Mucosa of descending colon (tissue), 3 donors: ENCODE data around the gene OR10C1. TPM values are rescaled to one million over a fixed set of nuclear protein-coding genes. Genes with fewer than 3 reads are reported as not detected.

Experiments used
- ATAC-seq: fragments of 200-7000 bp; cut with Tn5 transposase; one replicate; pipeline ENCODE4 v1.9.1; 2020; ENCODE audit warnings: mild to moderate bottlenecking, moderate library complexity
- DNase-seq, 3 donors: peaks; one replicate each; pipeline ENCODE4 v3.0.0-alpha.2; 2020
- H3K36me3 ChIP-seq: fragments of 200-600 bp; one replicate; pipeline ENCODE4 v1.8.0; 2021; ENCODE audit warnings: low read depth, mild to moderate bottlenecking
- H3K4me1 ChIP-seq: fragments of 200-600 bp; one replicate; pipeline ENCODE4 v1.8.0; 2021; ENCODE audit warnings: low read depth, mild to moderate bottlenecking
- H3K4me3 ChIP-seq: fragments of 200-600 bp; one replicate; pipeline ENCODE4 v1.8.0; 2021; ENCODE audit warnings: mild to moderate bottlenecking
- H3K9me3 ChIP-seq: fragments of 200-600 bp; one replicate; pipeline ENCODE4 v1.8.0; 2021; ENCODE audit warnings: mild to moderate bottlenecking
- intact Hi-C, 2 donors: fragments of 100-400 bp; cut with DNase I in 1 of 2; cut with micrococcal nuclease in 1 of 2; formaldehyde crosslinking; loops; one replicate each; pipeline versions ENCODE4 v1.11.0 to v1.11.1; 2022; cut with DNase I, micrococcal nuclease
- total RNA-seq, 3 donors: library from RNA; stranded (reverse); fragmentation: NEBNext Ultra II Directional in 2 of 3; extraction: Animal tissue kit (Norgen Biotek cat#: 25700) in 2 of 3; gene quantifications; one replicate each; pipeline versions ENCODE4 v1.2.1 to v1.2.4, GENCODE V29; 2021 to 2023
- TF ChIP-seq, protein P1 (sequence below): fragments of 200-600 bp; IDR thresholded peaks from one replicate; pipeline ENCODE4 v1.8.0; 2022; ENCODE audit warnings: antibody characterized with exemption, mild to moderate bottlenecking
- donor health status: DM: no; HTN: no; CAD: no; lungs with moderate emphysema.
- donor health status: DM: no; HTN: no; CAD: no.
- donor health status: DM: no; HTN: yes; CAD: no.

OR10C1 gene
- total RNA-seq, 3 donors from 2014 or later = not detected

DNA sequence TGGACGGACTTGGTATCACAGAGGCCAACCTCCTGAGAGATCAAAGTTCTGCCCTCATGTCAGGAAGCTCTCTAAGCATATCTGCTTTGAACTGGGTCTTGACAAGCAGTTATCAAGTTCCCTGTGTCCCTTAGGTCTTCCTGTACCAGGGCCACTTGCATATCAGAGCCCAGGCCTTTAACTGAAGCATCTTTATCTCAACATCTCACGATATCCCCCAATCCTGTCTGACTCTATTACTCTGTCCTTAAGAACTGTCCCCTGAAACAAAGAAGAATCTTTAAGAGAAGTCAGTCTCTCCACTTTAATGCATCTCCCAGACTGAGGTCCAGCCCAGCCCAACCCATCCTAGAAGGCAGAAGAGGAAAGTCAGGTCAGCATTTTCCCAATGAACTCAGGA, 40.5 kb downstream of the OR10C1 start:
- TF ChIP-seq, protein P1, sequence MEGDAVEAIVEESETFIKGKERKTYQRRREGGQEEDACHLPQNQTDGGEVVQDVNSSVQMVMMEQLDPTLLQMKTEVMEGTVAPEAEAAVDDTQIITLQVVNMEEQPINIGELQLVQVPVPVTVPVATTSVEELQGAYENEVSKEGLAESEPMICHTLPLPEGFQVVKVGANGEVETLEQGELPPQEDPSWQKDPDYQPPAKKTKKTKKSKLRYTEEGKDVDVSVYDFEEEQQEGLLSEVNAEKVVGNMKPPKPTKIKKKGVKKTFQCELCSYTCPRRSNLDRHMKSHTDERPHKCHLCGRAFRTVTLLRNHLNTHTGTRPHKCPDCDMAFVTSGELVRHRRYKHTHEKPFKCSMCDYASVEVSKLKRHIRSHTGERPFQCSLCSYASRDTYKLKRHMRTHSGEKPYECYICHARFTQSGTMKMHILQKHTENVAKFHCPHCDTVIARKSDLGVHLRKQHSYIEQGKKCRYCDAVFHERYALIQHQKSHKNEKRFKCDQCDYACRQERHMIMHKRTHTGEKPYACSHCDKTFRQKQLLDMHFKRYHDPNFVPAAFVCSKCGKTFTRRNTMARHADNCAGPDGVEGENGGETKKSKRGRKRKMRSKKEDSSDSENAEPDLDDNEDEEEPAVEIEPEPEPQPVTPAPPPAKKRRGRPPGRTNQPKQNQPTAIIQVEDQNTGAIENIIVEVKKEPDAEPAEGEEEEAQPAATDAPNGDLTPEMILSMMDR = no peak
- Histone ChIP-seq H3K9me3 (peaks cover 3% of the 10 kb centered on the region), H3K4me1 (no peaks in the 10 kb centered on the region), H3K4me3 (no peak overlapping the region), H3K36me3 (no peaks in the 10 kb centered on the region)
- intact Hi-C loops = no loop called here
- DNase-seq = no peak
- ATAC-seq = no peak

DNA sequence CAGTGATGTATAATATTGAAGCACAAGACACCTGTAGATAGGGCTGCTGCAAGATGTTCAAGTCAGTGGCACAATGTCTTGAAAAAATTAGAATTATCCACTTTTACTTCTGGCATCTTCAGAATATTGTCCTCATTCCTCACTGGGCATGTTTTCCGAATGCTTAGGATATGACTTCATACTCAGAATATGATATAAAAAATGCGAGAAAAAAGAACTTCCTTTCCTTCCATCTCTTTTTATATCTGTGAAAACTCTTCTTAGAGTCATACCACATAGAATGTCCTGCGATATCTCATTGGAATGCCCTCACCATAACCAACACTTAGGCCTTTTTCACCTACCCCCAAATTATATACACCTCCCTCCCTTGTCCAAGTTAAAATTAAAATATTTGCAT, 44.1 kb downstream of the OR10C1 start:
- DNase-seq (no peak), ATAC-seq (no peak)
- no peaks in the 10 kb centered on the region for H3K36me3 ChIP-seq
- intact Hi-C loops = no loop called here
- TF ChIP-seq, protein P1 = no peak
- no peaks in the 10 kb centered on the region for H3K4me1 ChIP-seq
- no peak overlapping the region for H3K4me3 ChIP-seq
- peaks cover 3% of the 10 kb centered on the region for H3K9me3 ChIP-seq

DNA sequence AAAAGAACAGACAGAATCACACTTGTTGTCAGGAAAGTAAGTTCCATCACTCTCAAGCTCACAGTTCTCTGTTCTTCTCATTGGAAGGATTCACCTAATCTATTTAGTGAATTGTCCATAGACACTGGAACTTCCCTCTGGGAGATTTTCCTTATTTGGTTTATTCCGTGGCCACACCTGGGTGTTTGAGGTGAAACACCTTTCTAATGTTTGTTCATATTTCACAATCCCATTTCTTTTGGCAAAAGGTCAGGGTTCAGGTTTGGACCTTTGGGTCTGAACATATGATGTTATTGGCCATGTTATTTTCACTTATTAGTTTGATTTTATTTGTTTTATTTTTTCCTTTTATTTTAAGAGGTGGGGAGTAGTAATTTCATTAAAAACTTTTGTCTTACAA, 44.6 kb downstream of the OR10C1 start:
- Histone ChIP-seq H3K36me3 (no peaks in the 10 kb centered on the region), H3K9me3 (peaks cover 3% of the 10 kb centered on the region), H3K4me3 (no peak overlapping the region), H3K4me1 (no peaks in the 10 kb centered on the region)
- TF ChIP-seq, protein P1 = no peak
- intact Hi-C loops = no loop called here
- ATAC-seq (no peak), DNase-seq (no peak)

DNA sequence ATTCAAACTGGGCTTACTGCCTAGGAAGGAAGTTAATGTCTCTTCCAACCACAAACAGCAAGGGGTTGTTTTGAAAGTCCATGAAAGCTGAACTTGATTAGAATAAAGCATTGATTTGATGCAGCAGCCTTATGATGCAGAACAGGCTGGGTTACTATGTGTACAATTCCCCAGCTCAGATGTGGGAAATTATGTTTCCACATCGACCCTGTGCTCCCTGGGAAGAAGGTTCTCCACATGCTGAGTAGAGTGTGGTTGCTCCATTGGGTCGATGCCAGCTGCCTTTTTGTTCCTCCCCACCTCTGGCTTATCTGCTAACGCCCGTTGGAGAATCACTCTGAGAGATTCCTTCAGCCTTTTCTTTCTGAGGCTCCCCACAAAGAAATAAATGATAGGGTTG, 47.5 kb downstream of the OR10C1 start:
- H3K36me3 ChIP-seq = no peaks in the 10 kb centered on the region
- TF ChIP-seq, protein P1 = no peak
- intact Hi-C loops = no loop called here
- ATAC-seq (no peak), DNase-seq (no peak)
- H3K9me3 ChIP-seq = peaks cover 3% of the 10 kb centered on the region
- H3K4me1 ChIP-seq = no peaks in the 10 kb centered on the region
- H3K4me3 ChIP-seq = no peak overlapping the region

DNA sequence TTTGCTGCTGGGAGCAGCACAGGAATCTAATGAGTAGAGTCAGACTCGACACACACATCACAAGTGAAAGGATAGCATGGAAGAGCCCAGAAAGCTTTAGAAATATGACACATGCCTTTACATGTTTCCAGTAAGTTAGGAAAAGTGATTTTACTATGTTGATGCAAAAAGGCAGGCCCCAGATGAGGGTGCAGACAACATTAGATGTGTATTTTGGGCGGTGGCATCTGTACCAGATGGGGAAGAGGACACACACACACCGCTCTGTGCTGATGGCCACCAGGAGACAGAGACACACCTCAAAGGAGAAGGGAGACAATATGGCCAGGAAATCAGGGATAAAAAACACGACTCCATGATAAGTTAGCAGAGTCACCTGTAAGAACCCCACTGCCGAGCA, 48.0 kb downstream of the OR10C1 start:
- ATAC-seq (no peak), DNase-seq (no peak)
- Histone ChIP-seq H3K4me3 (no peak overlapping the region), H3K9me3 (peaks cover 1% of the 10 kb centered on the region), H3K36me3 (no peaks in the 10 kb centered on the region), H3K4me1 (no peaks in the 10 kb centered on the region)
- TF ChIP-seq, protein P1 = no peak
- intact Hi-C loops = no loop called here

DNA sequence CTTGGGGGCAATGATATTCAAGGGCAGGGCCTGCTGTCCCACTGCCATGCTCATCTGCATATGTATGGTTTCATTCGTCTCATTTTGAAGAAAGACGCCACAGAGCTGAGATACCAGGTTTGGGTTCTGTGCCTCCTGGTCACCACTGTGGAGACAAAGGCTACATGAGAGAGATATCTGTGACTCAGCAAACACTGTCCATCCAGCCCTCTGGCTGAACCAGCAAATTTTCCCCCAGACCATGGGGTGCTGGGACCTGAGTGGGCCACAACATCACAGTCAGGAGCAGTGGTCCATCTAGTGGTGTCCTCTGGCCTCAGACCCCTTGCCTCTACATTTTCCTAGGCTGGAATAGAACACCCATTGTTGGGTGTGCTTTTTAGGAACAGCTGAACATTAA, 48.6 kb downstream of the OR10C1 start, which contains the start of gene MAS1L:
MAS1L (minus strand) TSS at position 297 of the 400 bp plus-strand sequence; CDS start at position 243, 54 bp downstream.
- intact Hi-C loops = no loop called here
- DNase-seq (no peak), ATAC-seq (no peak)
- H3K36me3 ChIP-seq = no peaks in the 10 kb centered on the region
- no peaks in the 10 kb centered on the region for H3K9me3 ChIP-seq
- H3K4me3 ChIP-seq = no peak within 1 kb of the TSS
- no peaks in the 10 kb centered on the region for H3K4me1 ChIP-seq
- TF ChIP-seq, protein P1 = no peak
